IPS-18a (cell line): ENCODE data around the gene GOLT1A.

Experiments
- H3K27ac ChIP-seq: one replicate; pipeline ENCODE4 v1.5.1; 2013; ENCODE audit warnings: low read length
- H3K27me3 ChIP-seq: one replicate; pipeline ENCODE4 v1.6.1; 2013; ENCODE audit warnings: mild to moderate bottlenecking, low read length; ENCODE audit not compliant: control insufficient read depth, insufficient read depth
- H3K36me3 ChIP-seq: one replicate; pipeline ENCODE4 v1.6.1; 2013; ENCODE audit warnings: low read depth, low read length; ENCODE audit not compliant: control insufficient read depth
- H3K4me1 ChIP-seq: one replicate; pipeline ENCODE4 v1.6.1; 2013; ENCODE audit warnings: low read depth, low read length; ENCODE audit not compliant: control insufficient read depth
- H3K4me3 ChIP-seq: one replicate; pipeline ENCODE4 v1.5.1; 2013; ENCODE audit warnings: low read length
- H3K9ac ChIP-seq: one replicate; pipeline ENCODE4 v1.6.1; 2013; ENCODE audit warnings: mild to moderate bottlenecking, low read length, moderate library complexity
- H3K9me3 ChIP-seq: one replicate; pipeline ENCODE4 v1.6.1; 2013; ENCODE audit warnings: low read depth, low read length; ENCODE audit not compliant: control insufficient read depth

GOLT1A gene

GRCh38 chr1:204212715-204213114, 1.1 kb downstream of the GOLT1A start:
- Histone ChIP-seq H3K27ac (no peak overlapping the region), H3K9ac (no peak overlapping the region), H3K36me3 (no peaks in the 10 kb centered on the region), H3K4me1 (peaks cover 3% of the 10 kb centered on the region), H3K4me3 (no peak overlapping the region), H3K27me3 (no peaks in the 10 kb centered on the region), H3K9me3 (no peaks in the 10 kb centered on the region)

DNA sequence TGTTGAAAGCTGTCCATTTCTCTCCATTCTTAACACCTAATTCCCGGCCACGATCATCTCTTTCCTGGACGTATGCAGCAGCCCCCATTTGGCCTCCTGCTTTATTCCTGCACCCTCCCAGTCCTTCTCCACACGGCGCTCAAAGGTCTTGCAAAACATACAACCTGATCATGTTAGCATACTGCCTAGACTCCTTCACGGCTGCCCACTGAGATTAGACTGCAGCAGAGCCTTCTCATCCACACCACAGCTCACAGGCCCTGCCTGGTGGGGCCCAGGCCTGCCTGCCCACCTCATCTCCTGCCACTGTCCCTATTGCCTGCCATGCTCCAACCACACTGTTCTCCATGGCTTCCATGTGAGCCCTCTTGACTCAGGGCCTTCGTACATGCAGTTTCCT, 2.7 kb downstream of the GOLT1A start:
- no peak overlapping the region for H3K9ac ChIP-seq
- H3K4me3 ChIP-seq, result no peak overlapping the region
- no peaks in the 10 kb centered on the region for H3K36me3 ChIP-seq
- H3K9me3 ChIP-seq, result no peaks in the 10 kb centered on the region
- peaks cover 3% of the 10 kb centered on the region for H3K4me1 ChIP-seq
- H3K27me3 ChIP-seq, result no peaks in the 10 kb centered on the region
- H3K27ac ChIP-seq, result no peak overlapping the region

DNA sequence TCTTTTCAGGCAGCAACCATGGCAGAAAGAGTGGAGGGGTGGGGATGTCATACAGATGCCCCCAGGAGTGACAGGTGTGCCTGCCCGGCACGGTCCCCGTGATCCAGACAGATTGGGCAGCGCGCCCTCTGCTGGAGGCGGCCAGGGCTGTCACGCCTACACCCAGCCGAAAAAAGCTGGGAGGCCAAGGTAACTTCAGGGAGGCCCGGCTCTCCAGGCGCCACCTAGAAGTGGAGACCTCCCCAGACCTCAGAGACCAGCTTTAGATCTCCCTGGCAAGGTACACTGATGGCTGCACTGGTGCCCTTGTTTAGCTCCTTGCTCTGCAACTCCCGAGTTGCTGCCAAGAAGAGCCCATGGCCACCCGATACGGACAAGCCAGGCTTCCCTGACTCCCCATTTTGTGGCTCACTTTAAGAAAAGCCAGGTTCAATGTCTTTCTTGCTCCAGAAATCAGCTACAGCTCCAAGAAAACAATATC, 6.6 kb downstream of the GOLT1A start:
- no peaks in the 10 kb centered on the region for H3K36me3 ChIP-seq
- H3K27ac ChIP-seq, result no peak overlapping the region
- H3K4me1 ChIP-seq, result no peaks in the 10 kb centered on the region
- H3K4me3 ChIP-seq, result no peak overlapping the region
- no peaks in the 10 kb centered on the region for H3K27me3 ChIP-seq
- no peak overlapping the region for H3K9ac ChIP-seq
- H3K9me3 ChIP-seq, result no peaks in the 10 kb centered on the region

DNA sequence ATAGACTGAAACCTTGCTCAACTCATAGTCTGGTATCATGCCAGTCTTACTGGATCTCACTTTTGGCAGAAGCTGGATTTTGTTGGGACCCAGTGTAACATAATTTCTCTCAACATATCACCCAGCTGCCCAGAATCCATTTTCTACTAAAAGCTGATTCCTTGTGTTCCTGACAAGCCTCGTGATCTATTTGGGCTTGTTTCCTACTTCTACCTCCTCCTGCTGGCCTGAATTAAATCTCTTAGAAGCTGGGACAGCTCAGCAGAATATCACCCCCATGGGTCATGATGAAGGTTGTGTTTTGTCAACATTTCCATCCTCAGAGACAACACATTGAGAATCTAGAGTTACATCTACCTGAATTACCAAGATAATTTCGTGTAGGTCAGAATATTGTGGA, 7.7 kb downstream of the GOLT1A start:
- H3K9ac ChIP-seq, result no peak overlapping the region
- no peaks in the 10 kb centered on the region for H3K27me3 ChIP-seq

GRCh38 chr1:204205486-204205885, 8.3 kb downstream of the GOLT1A start:
- no peaks in the 10 kb centered on the region for H3K9me3 ChIP-seq
- H3K36me3 ChIP-seq, result no peaks in the 10 kb centered on the region
- H3K9ac ChIP-seq, result no peak overlapping the region
- H3K27me3 ChIP-seq, result no peaks in the 10 kb centered on the region
- no peak overlapping the region for H3K27ac ChIP-seq
- H3K4me1 ChIP-seq, result no peaks in the 10 kb centered on the region
- H3K4me3 ChIP-seq, result no peak overlapping the region

More for the DNA sequence above, 7.7 kb downstream of the GOLT1A start:
- no peaks in the 10 kb centered on the region for H3K9me3 ChIP-seq
- H3K4me1 ChIP-seq, result no peaks in the 10 kb centered on the region
- no peaks in the 10 kb centered on the region for H3K36me3 ChIP-seq
- H3K27ac ChIP-seq, result no peak overlapping the region
- no peak overlapping the region for H3K4me3 ChIP-seq

DNA sequence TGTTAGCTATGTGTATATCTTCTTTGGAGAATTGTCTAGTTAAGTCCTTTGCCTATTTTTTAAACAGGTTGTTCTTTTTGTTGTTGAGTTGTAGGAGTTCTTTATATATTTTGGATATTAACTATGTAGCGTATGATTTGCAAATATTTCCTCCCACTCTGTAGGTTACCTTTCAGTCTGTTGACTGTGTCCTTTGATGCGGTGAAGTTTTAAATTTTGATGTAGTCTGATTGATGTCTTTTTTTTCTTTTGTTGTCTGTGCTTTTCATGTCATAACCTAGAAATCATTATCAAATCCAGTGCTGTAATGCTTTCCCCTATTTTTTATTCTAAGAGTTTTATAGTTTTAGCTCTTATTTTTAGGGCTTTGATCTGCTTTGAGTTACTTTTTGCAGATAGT, 8.8 kb downstream of the GOLT1A start:
- Histone ChIP-seq H3K27ac (no peak overlapping the region), H3K4me3 (no peak overlapping the region), H3K9ac (no peak overlapping the region), H3K27me3 (no peaks in the 10 kb centered on the region), H3K9me3 (no peaks in the 10 kb centered on the region), H3K4me1 (no peaks in the 10 kb centered on the region), H3K36me3 (no peaks in the 10 kb centered on the region)

DNA sequence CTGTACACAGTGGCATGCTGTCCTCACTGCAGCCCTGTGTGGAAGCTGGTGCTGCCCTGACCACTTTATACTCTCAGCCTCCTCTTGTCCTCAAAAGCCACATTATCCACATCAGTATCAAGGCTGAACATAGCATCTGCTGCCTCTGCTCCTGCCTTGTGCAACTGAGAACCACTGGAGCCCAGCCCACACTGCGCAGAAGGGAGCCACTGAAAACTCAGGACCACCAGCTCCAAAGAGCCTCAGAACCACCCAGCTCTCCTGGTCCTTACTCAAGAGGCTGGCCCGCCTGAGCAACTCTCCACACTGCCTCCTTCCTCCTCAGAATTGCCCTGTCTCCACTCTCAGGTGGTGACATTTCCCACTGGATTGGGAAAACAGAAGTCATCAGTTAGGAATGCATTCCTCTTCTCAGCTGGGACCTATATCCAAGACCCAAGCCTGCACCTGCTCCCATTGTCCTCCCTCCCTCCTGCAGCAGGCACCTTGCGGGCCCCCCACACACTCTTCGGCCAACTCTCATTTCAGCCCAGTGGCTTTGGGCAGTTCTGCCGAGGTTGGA, 10.5 kb downstream of the GOLT1A start:
- H3K9ac ChIP-seq, result no peak overlapping the region
- no peak overlapping the region for H3K4me3 ChIP-seq
- H3K36me3 ChIP-seq, result no peaks in the 10 kb centered on the region
- no peaks in the 10 kb centered on the region for H3K27me3 ChIP-seq
- H3K4me1 ChIP-seq, result no peaks in the 10 kb centered on the region
- no peak overlapping the region for H3K27ac ChIP-seq
- H3K9me3 ChIP-seq, result no peaks in the 10 kb centered on the region

GRCh38 chr1:204202481-204202880, 11.3 kb downstream of the GOLT1A start:
- Histone ChIP-seq H3K9ac (no peak overlapping the region), H3K4me3 (no peak overlapping the region), H3K9me3 (no peaks in the 10 kb centered on the region), H3K27me3 (no peaks in the 10 kb centered on the region), H3K36me3 (no peaks in the 10 kb centered on the region), H3K4me1 (no peaks in the 10 kb centered on the region), H3K27ac (no peak overlapping the region)

DNA sequence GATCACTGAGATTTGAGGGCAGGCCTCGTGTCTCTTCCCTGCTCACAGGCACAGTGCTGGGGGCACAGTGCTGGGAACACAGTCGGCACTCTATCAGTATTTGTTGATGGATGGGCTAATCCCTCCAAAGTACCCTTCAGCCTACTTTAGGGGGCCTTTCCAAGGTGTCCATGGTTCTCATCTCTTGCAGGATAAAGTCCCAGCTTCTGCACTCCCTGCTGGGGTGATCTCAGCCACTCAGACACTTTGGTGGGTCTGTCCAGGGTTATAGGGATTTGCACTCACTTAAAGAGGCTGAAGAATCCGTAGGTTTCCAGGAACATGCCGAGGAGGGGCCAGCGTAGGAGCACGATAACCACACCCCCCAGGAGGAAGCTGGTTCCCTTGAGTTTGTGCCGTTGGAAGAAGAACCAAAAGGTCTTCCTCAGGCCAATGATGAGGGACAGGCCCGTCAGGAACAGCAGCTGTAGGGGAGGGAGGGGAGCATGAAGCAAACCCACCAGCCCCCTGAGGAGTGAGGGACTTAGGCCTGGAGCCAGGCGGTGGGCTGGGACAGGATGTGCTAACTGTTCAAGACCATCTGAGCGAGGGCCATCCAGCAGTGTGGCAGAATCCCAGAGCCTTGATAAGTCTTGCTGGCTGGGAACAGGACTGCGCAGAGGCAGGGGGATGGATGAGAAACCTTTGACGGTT, 12.3 kb downstream of the GOLT1A start:
- no peaks in the 10 kb centered on the region for H3K36me3 ChIP-seq
- H3K4me1 ChIP-seq, result no peaks in the 10 kb centered on the region
- no peak overlapping the region for H3K27ac ChIP-seq
- no peaks in the 10 kb centered on the region for H3K9me3 ChIP-seq
- H3K27me3 ChIP-seq, result no peaks in the 10 kb centered on the region
- H3K9ac ChIP-seq, result no peak overlapping the region
- no peak overlapping the region for H3K4me3 ChIP-seq

GRCh38 chr1:204199579-204199978, 14.2 kb downstream of the GOLT1A start:
- Histone ChIP-seq H3K27me3 (no peaks in the 10 kb centered on the region), H3K9ac (no peak overlapping the region), H3K27ac (no peak overlapping the region), H3K9me3 (no peaks in the 10 kb centered on the region), H3K36me3 (no peaks in the 10 kb centered on the region), H3K4me1 (no peaks in the 10 kb centered on the region), H3K4me3 (no peak overlapping the region)

GRCh38 chr1:204198348-204199340, 15.1 kb downstream of the GOLT1A start:
- H3K9ac ChIP-seq, result no peak overlapping the region
- no peaks in the 10 kb centered on the region for H3K4me1 ChIP-seq
- H3K4me3 ChIP-seq, result no peak overlapping the region
- H3K36me3 ChIP-seq, result no peaks in the 10 kb centered on the region
- no peak overlapping the region for H3K27ac ChIP-seq
- H3K9me3 ChIP-seq, result no peaks in the 10 kb centered on the region
- no peaks in the 10 kb centered on the region for H3K27me3 ChIP-seq
